ENCODE results near the gene SRP68.

GRCh38 chr17:76024353-76024752 lies 48.0 kb downstream of the SRP68 start:
- no peak for TF ChIP-seq CTCF (tag by site-specific recombination; IDR thresholded peaks at IDR 0.05)
- TF ChIP-seq ZNF501 (tag by site-specific recombination; IDR thresholded peaks at IDR 0.05): no peak
- TF ChIP-seq SP3 (tag by site-specific recombination; IDR thresholded peaks at IDR 0.05): no peak
- TF ChIP-seq ZNF266 (tag by site-specific recombination; IDR thresholded peaks at IDR 0.05; ENCODE audit: low read depth): no peak
- no peak for TF ChIP-seq ZNF423 (tag by site-specific recombination; IDR thresholded peaks at IDR 0.05)
- no peak for TF ChIP-seq GLI4 (tag by site-specific recombination; IDR thresholded peaks at IDR 0.05)
- TF ChIP-seq PRDM10 (tag by site-specific recombination; IDR thresholded peaks at IDR 0.05): no peak
- TF ChIP-seq ZNF555 (tag by site-specific recombination; conservative IDR thresholded peaks at IDR 0.05): no peak
- TF ChIP-seq ZSCAN16 (tag by site-specific recombination; IDR thresholded peaks at IDR 0.05): no peak
- TF ChIP-seq ZNF184 (tag by site-specific recombination; IDR thresholded peaks at IDR 0.05): no peak
- TF ChIP-seq HOXC10 (CRISPR knock-in tag; IDR thresholded peaks at IDR 0.05): no peak
- no peak for TF ChIP-seq ZFP3 (tag by site-specific recombination; IDR thresholded peaks at IDR 0.05; ENCODE audit: low read depth)

Measured in HEK293 (cell line).